ENCODE results near the gene NDST3. TPM values are rescaled to one million over a fixed set of nuclear protein-coding genes. Genes with fewer than 3 reads are reported as not detected.

Gene NDST3
- total RNA-seq, 1 experiment from 2014 or later = not detected

- Histone ChIP-seq H4K20me1 (ENCODE audit: insufficient read depth, low read depth, low read length) (no peaks in the 10 kb centered on the region), H3K79me2 (ENCODE audit: low read length) (no peaks in the 10 kb centered on the region)
Measured at GRCh38 chr4:118268780-118269179, 234.5 kb downstream of the NDST3 start.

GRCh38 chr4:118270492-118270891, 236.2 kb downstream of the NDST3 start:
- H2AFZ ChIP-seq (ENCODE audit: low read length) = no peak overlapping the region
- H3K4me3 ChIP-seq (ENCODE audit: low read length) = no peak overlapping the region
- no peaks in the 10 kb centered on the region for H3K4me1 ChIP-seq (ENCODE audit: low read length)
- no peak overlapping the region for H3K4me2 ChIP-seq (ENCODE audit: low read depth, low read length, poor library complexity, severe bottlenecking)
- no peaks in the 10 kb centered on the region for H3K79me2 ChIP-seq (ENCODE audit: low read length)
- H3K9ac ChIP-seq (ENCODE audit: low read length) = no peak overlapping the region
- no peaks in the 10 kb centered on the region for H4K20me1 ChIP-seq (ENCODE audit: insufficient read depth, low read depth, low read length)
- no peaks in the 10 kb centered on the region for H3K9me2 ChIP-seq (replicated peaks; ENCODE audit: insufficient read depth, low read length)
- H3K36me3 ChIP-seq (ENCODE audit: insufficient read depth, low read length) = no peaks in the 10 kb centered on the region
- DNase-seq = peak; percentile 84
- no peak overlapping the region for H3K27ac ChIP-seq (ENCODE audit: low read length)
- H3K9me3 ChIP-seq (ENCODE audit: low read length) = no peaks in the 10 kb centered on the region
- H3K27me3 ChIP-seq (ENCODE audit: low read length) = no peaks in the 10 kb centered on the region

More at GRCh38 chr4:118268780-118269179, 234.5 kb downstream of the NDST3 start:
- H3K4me3 ChIP-seq (ENCODE audit: low read length) = no peak overlapping the region
- no peak overlapping the region for H3K27ac ChIP-seq (ENCODE audit: low read length)
- no peaks in the 10 kb centered on the region for H3K9me3 ChIP-seq (ENCODE audit: low read length)
- H3K9ac ChIP-seq (ENCODE audit: low read length) = no peak overlapping the region
- H3K27me3 ChIP-seq (ENCODE audit: low read length) = no peaks in the 10 kb centered on the region
- H3K4me1 ChIP-seq (ENCODE audit: low read length) = no peaks in the 10 kb centered on the region
- H3K36me3 ChIP-seq (ENCODE audit: insufficient read depth, low read length) = no peaks in the 10 kb centered on the region
- H2AFZ ChIP-seq (ENCODE audit: low read length) = no peak overlapping the region
- no peak overlapping the region for H3K4me2 ChIP-seq (ENCODE audit: low read depth, low read length, poor library complexity, severe bottlenecking)
- H3K9me2 ChIP-seq (replicated peaks; ENCODE audit: insufficient read depth, low read length) = no peaks in the 10 kb centered on the region
- DNase-seq = no peak

GRCh38 chr4:118271788-118272187, 237.5 kb downstream of the NDST3 start:
- no peaks in the 10 kb centered on the region for H3K79me2 ChIP-seq (ENCODE audit: low read length)
- H3K36me3 ChIP-seq (ENCODE audit: insufficient read depth, low read length) = no peaks in the 10 kb centered on the region
- H3K4me1 ChIP-seq (ENCODE audit: low read length) = no peaks in the 10 kb centered on the region

GRCh38 chr4:118273642-118274041, 239.4 kb downstream of the NDST3 start:
- H3K4me2 ChIP-seq (ENCODE audit: low read depth, low read length, poor library complexity, severe bottlenecking) = no peak overlapping the region
- H3K79me2 ChIP-seq (ENCODE audit: low read length) = peaks cover under 1% of the 10 kb centered on the region
- H3K4me3 ChIP-seq (ENCODE audit: low read length) = no peak overlapping the region
- H3K27ac ChIP-seq (ENCODE audit: low read length) = no peak overlapping the region
- no peaks in the 10 kb centered on the region for H4K20me1 ChIP-seq (ENCODE audit: insufficient read depth, low read depth, low read length)
- no peaks in the 10 kb centered on the region for H3K27me3 ChIP-seq (ENCODE audit: low read length)
- H3K9ac ChIP-seq (ENCODE audit: low read length) = no peak overlapping the region
- H2AFZ ChIP-seq (ENCODE audit: low read length) = no peak overlapping the region
- no peak for DNase-seq
- H3K4me1 ChIP-seq (ENCODE audit: low read length) = peaks cover 9% of the 10 kb centered on the region
- no peaks in the 10 kb centered on the region for H3K9me2 ChIP-seq (replicated peaks; ENCODE audit: insufficient read depth, low read length)
- H3K9me3 ChIP-seq (ENCODE audit: low read length) = no peaks in the 10 kb centered on the region
- H3K36me3 ChIP-seq (ENCODE audit: insufficient read depth, low read length) = no peaks in the 10 kb centered on the region

More at GRCh38 chr4:118271788-118272187, 237.5 kb downstream of the NDST3 start:
- Histone ChIP-seq H3K27me3 (ENCODE audit: low read length) (no peaks in the 10 kb centered on the region), H3K9me2 (replicated peaks; ENCODE audit: insufficient read depth, low read length) (no peaks in the 10 kb centered on the region), H3K4me2 (ENCODE audit: low read depth, low read length, poor library complexity, severe bottlenecking) (no peak overlapping the region), H3K27ac (ENCODE audit: low read length) (no peak overlapping the region), H4K20me1 (ENCODE audit: insufficient read depth, low read depth, low read length) (no peaks in the 10 kb centered on the region), H3K9me3 (ENCODE audit: low read length) (no peaks in the 10 kb centered on the region), H2AFZ (ENCODE audit: low read length) (no peak overlapping the region), H3K4me3 (ENCODE audit: low read length) (no peak overlapping the region), H3K9ac (ENCODE audit: low read length) (no peak overlapping the region)
- no peak for DNase-seq

GRCh38 chr4:118276580-118276979, 242.3 kb downstream of the NDST3 start:
- no peaks in the 10 kb centered on the region for H3K9me2 ChIP-seq (replicated peaks; ENCODE audit: insufficient read depth, low read length)
- H4K20me1 ChIP-seq (ENCODE audit: insufficient read depth, low read depth, low read length) = peaks cover 13% of the 10 kb centered on the region; the same call in 1 of the 2 replicates
- H3K9ac ChIP-seq (ENCODE audit: low read length) = no peak overlapping the region
- H3K4me1 ChIP-seq (ENCODE audit: low read length) = peaks cover 22% of the 10 kb centered on the region
- no peaks in the 10 kb centered on the region for H3K27me3 ChIP-seq (ENCODE audit: low read length)
- H2AFZ ChIP-seq (ENCODE audit: low read length) = no peak overlapping the region
- H3K36me3 ChIP-seq (ENCODE audit: insufficient read depth, low read length) = peaks cover 26% of the 10 kb centered on the region
- no peak for DNase-seq
- H3K79me2 ChIP-seq (ENCODE audit: low read length) = peaks cover 7% of the 10 kb centered on the region
- no peaks in the 10 kb centered on the region for H3K9me3 ChIP-seq (ENCODE audit: low read length)
- H3K27ac ChIP-seq (ENCODE audit: low read length) = no peak overlapping the region
- no peak overlapping the region for H3K4me2 ChIP-seq (ENCODE audit: low read depth, low read length, poor library complexity, severe bottlenecking)
- no peak overlapping the region for H3K4me3 ChIP-seq (ENCODE audit: low read length)

- Histone ChIP-seq H3K36me3 (ENCODE audit: insufficient read depth, low read length) (peaks cover 30% of the 10 kb centered on the region), H3K9me2 (replicated peaks; ENCODE audit: insufficient read depth, low read length) (no peaks in the 10 kb centered on the region), H2AFZ (ENCODE audit: low read length) (no peak overlapping the region), H3K27ac (ENCODE audit: low read length) (no peak overlapping the region), H3K27me3 (ENCODE audit: low read length) (no peaks in the 10 kb centered on the region), H3K4me1 (ENCODE audit: low read length) (peaks cover 22% of the 10 kb centered on the region), H3K4me3 (ENCODE audit: low read length) (no peak overlapping the region), H4K20me1 (ENCODE audit: insufficient read depth, low read depth, low read length) (peaks cover 13% of the 10 kb centered on the region; the same call in 1 of the 2 replicates), H3K79me2 (ENCODE audit: low read length) (peaks cover 7% of the 10 kb centered on the region), H3K9me3 (ENCODE audit: low read length) (no peaks in the 10 kb centered on the region), H3K4me2 (ENCODE audit: low read depth, low read length, poor library complexity, severe bottlenecking) (peak overlapping the region; percentile 80), H3K9ac (ENCODE audit: low read length) (no peak overlapping the region)
- no peak for DNase-seq
Measured at GRCh38 chr4:118277243-118277642, 243.0 kb downstream of the NDST3 start.

- Histone ChIP-seq H3K9ac (ENCODE audit: low read length) (peak overlapping the region; percentile 97), H3K9me2 (replicated peaks; ENCODE audit: insufficient read depth, low read length) (no peaks in the 10 kb centered on the region), H3K79me2 (ENCODE audit: low read length) (peaks cover 7% of the 10 kb centered on the region), H3K9me3 (ENCODE audit: low read length) (no peaks in the 10 kb centered on the region), H2AFZ (ENCODE audit: low read length) (peak overlapping the region; percentile 87), H3K4me2 (ENCODE audit: low read depth, low read length, poor library complexity, severe bottlenecking) (peak overlapping the region; percentile 80), H3K4me1 (ENCODE audit: low read length) (peaks cover 25% of the 10 kb centered on the region), H4K20me1 (ENCODE audit: insufficient read depth, low read depth, low read length) (peaks cover 13% of the 10 kb centered on the region; the same call in 1 of the 2 replicates), H3K27me3 (ENCODE audit: low read length) (no peaks in the 10 kb centered on the region), H3K36me3 (ENCODE audit: insufficient read depth, low read length) (peaks cover 30% of the 10 kb centered on the region), H3K27ac (ENCODE audit: low read length) (peak overlapping the region; percentile 70), H3K4me3 (ENCODE audit: low read length) (peak overlapping the region; percentile 95)
- DNase-seq = peak; percentile 99
Measured at GRCh38 chr4:118278473-118279274, 244.4 kb downstream of the NDST3 start.

GRCh38 chr4:118279328-118279727, 245.0 kb downstream of the NDST3 start:
- H3K4me3 ChIP-seq (ENCODE audit: low read length) = peak overlapping the region; percentile 95
- H3K79me2 ChIP-seq (ENCODE audit: low read length) = peaks cover 7% of the 10 kb centered on the region
- DNase-seq = peak; percentile 63
- H3K36me3 ChIP-seq (ENCODE audit: insufficient read depth, low read length) = peaks cover 30% of the 10 kb centered on the region
- peaks cover 31% of the 10 kb centered on the region for H3K4me1 ChIP-seq (ENCODE audit: low read length)
- H3K9me2 ChIP-seq (replicated peaks; ENCODE audit: insufficient read depth, low read length) = no peaks in the 10 kb centered on the region
- no peak overlapping the region for H2AFZ ChIP-seq (ENCODE audit: low read length)
- H4K20me1 ChIP-seq (ENCODE audit: insufficient read depth, low read depth, low read length) = peaks cover 13% of the 10 kb centered on the region; the same call in 1 of the 2 replicates
- H3K27me3 ChIP-seq (ENCODE audit: low read length) = no peaks in the 10 kb centered on the region
- H3K9ac ChIP-seq (ENCODE audit: low read length) = peak overlapping the region; percentile 97
- H3K27ac ChIP-seq (ENCODE audit: low read length) = peak overlapping the region; percentile 70
- peak overlapping the region; percentile 80 for H3K4me2 ChIP-seq (ENCODE audit: low read depth, low read length, poor library complexity, severe bottlenecking)
- H3K9me3 ChIP-seq (ENCODE audit: low read length) = no peaks in the 10 kb centered on the region
